ENCODE results near the gene TMX3. TPM values are rescaled to one million over a fixed set of nuclear protein-coding genes. Genes with fewer than 3 reads are reported as not detected.

Gene TMX3
- total RNA-seq, 1 donor from 2014 or later: 89.6 TPM

DNA sequence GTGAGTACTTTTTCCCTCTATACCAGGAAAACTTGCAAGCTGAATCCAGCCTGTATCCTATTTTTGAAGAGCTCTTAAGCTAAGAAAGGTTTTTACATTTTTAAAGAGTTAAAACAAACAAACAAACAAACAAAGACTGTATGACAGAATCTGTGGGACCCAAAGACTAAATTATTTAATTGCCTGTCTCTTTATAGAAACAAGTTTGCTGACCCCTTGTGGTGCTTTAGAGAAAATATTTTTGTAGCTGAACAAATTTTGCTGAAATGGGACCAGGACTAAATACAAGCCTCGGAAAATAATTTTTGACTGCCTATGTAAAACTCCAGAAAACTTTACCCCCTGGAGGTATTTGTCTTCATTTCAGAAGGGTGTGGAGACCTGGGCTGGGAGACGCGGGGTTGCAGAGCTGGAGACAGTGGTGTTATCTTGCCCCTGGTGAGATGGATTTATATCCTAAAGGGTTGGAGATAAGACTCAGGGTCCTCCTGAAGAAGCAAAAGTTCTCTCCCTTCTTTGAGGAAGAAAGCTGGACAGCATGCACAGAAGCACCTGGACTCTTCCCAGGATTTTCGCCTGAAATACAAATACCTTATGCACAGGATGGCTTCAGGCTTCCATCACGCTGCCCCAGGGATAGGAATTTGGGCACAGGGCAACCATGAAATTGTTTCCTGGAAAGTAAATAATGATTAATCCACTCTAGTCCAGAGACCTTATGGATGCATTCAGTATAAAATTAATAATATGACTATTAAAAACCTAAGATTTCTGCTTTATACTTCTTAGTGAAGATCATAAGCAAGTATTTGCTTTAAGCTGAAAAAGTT, 54.3 kb downstream of the TMX3 start:
- Mint-ChIP-seq H3K9me3 (no peaks in the 10 kb centered on the region), H3K27ac (no peak overlapping the region), H3K27me3 (ENCODE audit: insufficient read depth, low read depth) (peaks cover 5% of the 10 kb centered on the region), H3K36me3 (no peaks in the 10 kb centered on the region), H3K4me1 (no peaks in the 10 kb centered on the region), H3K4me3 (no peak overlapping the region)
- peak; percentile 72 for DNase-seq (ENCODE audit: low spot score)
- Histone ChIP-seq H3K4me3 (no peak overlapping the region), H3K36me3 (no peaks in the 10 kb centered on the region), H3K9ac (no peak overlapping the region), H3K4me1 (no peaks in the 10 kb centered on the region), H2AFZ (replicated peaks) (no peak overlapping the region), H3K27me3 (no peaks in the 10 kb centered on the region), H3K4me2 (no peak overlapping the region), H3K9me3 (ENCODE audit: low read depth) (no peaks in the 10 kb centered on the region), H4K20me1 (ENCODE audit: low read depth) (no peaks in the 10 kb centered on the region), H3F3A (ENCODE audit: low read depth) (no peaks in the 10 kb centered on the region), H3K27ac (no peak overlapping the region), H3K79me2 (ENCODE audit: low read depth) (no peaks in the 10 kb centered on the region)
- TF ChIP-seq, protein P1, sequence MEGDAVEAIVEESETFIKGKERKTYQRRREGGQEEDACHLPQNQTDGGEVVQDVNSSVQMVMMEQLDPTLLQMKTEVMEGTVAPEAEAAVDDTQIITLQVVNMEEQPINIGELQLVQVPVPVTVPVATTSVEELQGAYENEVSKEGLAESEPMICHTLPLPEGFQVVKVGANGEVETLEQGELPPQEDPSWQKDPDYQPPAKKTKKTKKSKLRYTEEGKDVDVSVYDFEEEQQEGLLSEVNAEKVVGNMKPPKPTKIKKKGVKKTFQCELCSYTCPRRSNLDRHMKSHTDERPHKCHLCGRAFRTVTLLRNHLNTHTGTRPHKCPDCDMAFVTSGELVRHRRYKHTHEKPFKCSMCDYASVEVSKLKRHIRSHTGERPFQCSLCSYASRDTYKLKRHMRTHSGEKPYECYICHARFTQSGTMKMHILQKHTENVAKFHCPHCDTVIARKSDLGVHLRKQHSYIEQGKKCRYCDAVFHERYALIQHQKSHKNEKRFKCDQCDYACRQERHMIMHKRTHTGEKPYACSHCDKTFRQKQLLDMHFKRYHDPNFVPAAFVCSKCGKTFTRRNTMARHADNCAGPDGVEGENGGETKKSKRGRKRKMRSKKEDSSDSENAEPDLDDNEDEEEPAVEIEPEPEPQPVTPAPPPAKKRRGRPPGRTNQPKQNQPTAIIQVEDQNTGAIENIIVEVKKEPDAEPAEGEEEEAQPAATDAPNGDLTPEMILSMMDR (IDR thresholded peaks at IDR 0.05): peak; percentile 74
- TF ChIP-seq EZH2phosphoT487 (IDR thresholded peaks at IDR 0.05): no peak
- no peak for TF ChIP-seq EZH2 (IDR thresholded peaks at IDR 0.05)

DNA sequence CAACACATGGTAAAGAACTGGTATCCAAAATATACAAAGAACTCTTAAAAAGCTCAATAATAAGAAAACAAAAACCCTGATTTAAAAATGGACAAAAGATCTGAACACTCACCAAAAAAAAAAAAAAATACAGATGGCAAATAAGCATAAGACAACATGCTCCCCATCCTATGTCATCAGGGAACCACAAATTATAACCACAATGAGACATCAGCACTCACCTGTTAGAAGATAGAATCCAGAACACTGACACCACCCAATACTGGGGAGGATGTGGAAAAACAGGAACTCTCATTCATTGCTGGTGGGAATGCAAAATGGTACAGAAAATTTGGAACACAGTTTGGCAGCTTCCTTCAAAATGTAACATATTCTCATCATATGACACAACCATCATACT, 66.7 kb downstream of the TMX3 start:
- no peaks in the 10 kb centered on the region for H3K27me3 Mint-ChIP-seq (ENCODE audit: insufficient read depth, low read depth)
- no peaks in the 10 kb centered on the region for H4K20me1 ChIP-seq (ENCODE audit: low read depth)

DNA sequence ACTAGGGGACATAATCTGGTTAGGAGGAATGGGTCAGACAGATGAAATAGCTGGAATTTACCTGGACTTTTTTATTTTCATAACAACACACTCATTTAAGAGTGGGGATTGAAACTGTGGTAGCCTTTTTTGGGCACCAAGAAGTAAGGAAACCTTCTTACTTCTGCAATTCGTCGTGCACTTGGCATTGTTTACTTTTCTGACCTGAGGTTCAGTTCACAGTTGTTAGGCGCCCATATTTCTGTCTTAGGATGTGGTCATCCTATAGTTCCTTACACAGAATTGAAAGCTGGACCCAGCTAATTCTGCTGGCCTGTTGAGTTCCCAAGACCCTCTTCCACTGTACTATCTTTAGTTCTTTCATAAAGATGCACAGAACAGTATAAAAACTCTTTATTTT, 72.9 kb downstream of the TMX3 start:
- H3K27ac Mint-ChIP-seq: no peak overlapping the region
- Histone ChIP-seq H3K36me3 (no peaks in the 10 kb centered on the region), H4K20me1 (ENCODE audit: low read depth) (no peaks in the 10 kb centered on the region), H3F3A (ENCODE audit: low read depth) (no peaks in the 10 kb centered on the region), H3K4me2 (no peak overlapping the region), H3K27ac (no peak overlapping the region), H3K9ac (no peak overlapping the region), H3K79me2 (ENCODE audit: low read depth) (no peaks in the 10 kb centered on the region), H3K4me3 (no peak overlapping the region), H2AFZ (replicated peaks) (no peak overlapping the region), H3K4me1 (no peaks in the 10 kb centered on the region), H3K9me3 (ENCODE audit: low read depth) (no peaks in the 10 kb centered on the region), H3K27me3 (no peaks in the 10 kb centered on the region)
- H3K4me1 Mint-ChIP-seq: no peaks in the 10 kb centered on the region
- peaks cover 14% of the 10 kb centered on the region for H3K9me3 Mint-ChIP-seq
- H3K27me3 Mint-ChIP-seq (ENCODE audit: insufficient read depth, low read depth): no peaks in the 10 kb centered on the region
- H3K36me3 Mint-ChIP-seq: no peaks in the 10 kb centered on the region
- no peak overlapping the region for H3K4me3 Mint-ChIP-seq
- DNase-seq (ENCODE audit: low spot score): no peak
- TF ChIP-seq, protein P1 (IDR thresholded peaks at IDR 0.05): no peak
- TF ChIP-seq EZH2phosphoT487 (IDR thresholded peaks at IDR 0.05) (no peak), EZH2 (IDR thresholded peaks at IDR 0.05) (no peak)

More for the DNA sequence above, 66.7 kb downstream of the TMX3 start:
- peaks cover 4% of the 10 kb centered on the region for H3K4me1 ChIP-seq
- no peaks in the 10 kb centered on the region for H3K27me3 ChIP-seq
- no peak overlapping the region for H2AFZ ChIP-seq (replicated peaks)
- no peaks in the 10 kb centered on the region for H3K79me2 ChIP-seq (ENCODE audit: low read depth)
- no peak overlapping the region for H3K27ac ChIP-seq
- Mint-ChIP-seq H3K27ac (no peak overlapping the region), H3K4me3 (no peak overlapping the region), H3K36me3 (no peaks in the 10 kb centered on the region), H3K4me1 (no peaks in the 10 kb centered on the region), H3K9me3 (no peaks in the 10 kb centered on the region)
- H3K4me3 ChIP-seq: no peak overlapping the region
- H3F3A ChIP-seq (ENCODE audit: low read depth): no peaks in the 10 kb centered on the region
- no peaks in the 10 kb centered on the region for H3K9me3 ChIP-seq (ENCODE audit: low read depth)
- TF ChIP-seq EZH2 (IDR thresholded peaks at IDR 0.05) (no peak), EZH2phosphoT487 (IDR thresholded peaks at IDR 0.05) (no peak)
- TF ChIP-seq, protein P1 (IDR thresholded peaks at IDR 0.05): no peak
- H3K9ac ChIP-seq: no peak overlapping the region
- no peaks in the 10 kb centered on the region for H3K36me3 ChIP-seq
- DNase-seq (ENCODE audit: low spot score): no peak
- no peak overlapping the region for H3K4me2 ChIP-seq

All from neural progenitor cell (in vitro differentiated cells).